HG03575 (cell line): ENCODE data around the gene SORCS2.

Source experiments
- ATAC-seq: cut with Tn5 transposase; IDR thresholded peaks from one replicate; pipeline ENCODE4 v1.9.1; 2021; ENCODE audit not compliant: unreplicated experiment, insufficient number of reproducible peaks, low FRiP score; ENCODE audit errors: extremely low read depth

SORCS2 gene

GRCh38 chr4:7673121-7673520 lies 480.8 kb downstream of the SORCS2 start:
- no peak for ATAC-seq

GRCh38 chr4:7674706-7675105 lies 482.4 kb downstream of the SORCS2 start:
- no peak for ATAC-seq

- no peak for ATAC-seq
Measured at GRCh38 chr4:7675136-7675535, 482.8 kb downstream of the SORCS2 start.

- ATAC-seq: no peak
Measured at GRCh38 chr4:7675612-7676320, 483.4 kb downstream of the SORCS2 start.

GRCh38 chr4:7676398-7676922 lies 484.1 kb downstream of the SORCS2 start:
- ATAC-seq: no peak

GRCh38 chr4:7677086-7677485 lies 484.7 kb downstream of the SORCS2 start:
- ATAC-seq: no peak

- no peak for ATAC-seq
Measured at GRCh38 chr4:7677799-7678301, 485.5 kb downstream of the SORCS2 start.

GRCh38 chr4:7678318-7678852 lies 486.0 kb downstream of the SORCS2 start:
- no peak for ATAC-seq

GRCh38 chr4:7679406-7680040 lies 487.2 kb downstream of the SORCS2 start:
- no peak for ATAC-seq

GRCh38 chr4:7680106-7680505 lies 487.8 kb downstream of the SORCS2 start:
- no peak for ATAC-seq

GRCh38 chr4:7680731-7681130 lies 488.4 kb downstream of the SORCS2 start:
- ATAC-seq: no peak

- ATAC-seq: no peak
Measured at GRCh38 chr4:7683126-7683703, 490.9 kb downstream of the SORCS2 start.

- ATAC-seq: no peak
Measured at GRCh38 chr4:7684294-7684693, 492.0 kb downstream of the SORCS2 start.

- ATAC-seq: no peak
Measured at GRCh38 chr4:7686070-7686870, 493.9 kb downstream of the SORCS2 start.

- ATAC-seq: no peak
Measured at GRCh38 chr4:7687006-7687405, 494.7 kb downstream of the SORCS2 start.

GRCh38 chr4:7687796-7688195 lies 495.5 kb downstream of the SORCS2 start:
- ATAC-seq: no peak

GRCh38 chr4:7689773-7690693 lies 497.7 kb downstream of the SORCS2 start:
- no peak for ATAC-seq

GRCh38 chr4:7691061-7691460 lies 498.7 kb downstream of the SORCS2 start:
- no peak for ATAC-seq
